ENCODE measurements around the gene MSLN.

DNA sequence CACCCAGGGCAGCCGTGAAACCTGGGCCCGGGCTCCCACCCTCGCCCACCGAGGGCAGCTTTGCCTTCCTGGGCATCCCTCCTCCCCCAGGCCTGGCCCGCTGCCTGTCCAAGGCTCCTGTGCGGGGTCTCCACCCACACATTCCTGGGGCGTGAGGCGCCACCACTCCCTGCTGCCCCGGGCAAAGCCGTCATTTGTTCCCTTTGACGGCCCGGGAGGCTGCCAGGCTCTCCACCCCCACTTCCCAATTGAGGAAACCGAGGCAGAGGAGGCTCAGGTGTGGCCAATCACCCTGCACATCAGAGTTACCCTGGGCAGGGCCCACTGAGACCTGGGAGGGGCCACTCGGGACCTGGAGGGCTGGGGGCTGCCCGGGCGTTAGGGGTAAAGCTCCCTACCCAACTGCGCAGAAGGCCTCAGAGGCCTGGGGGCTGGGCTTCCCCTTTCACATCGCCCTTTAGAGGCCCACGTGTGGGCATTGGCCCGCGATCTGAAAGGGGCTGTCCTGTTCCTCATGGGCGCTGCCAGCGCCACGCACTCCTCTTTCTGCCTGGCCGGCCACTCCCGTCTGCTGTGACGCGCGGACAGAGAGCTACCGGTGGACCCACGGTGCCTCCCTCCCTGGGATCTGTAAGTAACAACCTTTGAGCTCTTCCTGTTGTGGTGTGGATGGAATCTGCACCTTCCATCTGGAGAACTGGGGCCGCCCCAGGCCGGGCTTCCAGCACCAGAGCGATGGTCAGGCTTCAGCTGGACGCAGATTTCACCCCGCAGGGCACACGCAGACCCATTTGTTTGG lies at the start of gene MSLN:
- TF ChIP-seq, protein P1, sequence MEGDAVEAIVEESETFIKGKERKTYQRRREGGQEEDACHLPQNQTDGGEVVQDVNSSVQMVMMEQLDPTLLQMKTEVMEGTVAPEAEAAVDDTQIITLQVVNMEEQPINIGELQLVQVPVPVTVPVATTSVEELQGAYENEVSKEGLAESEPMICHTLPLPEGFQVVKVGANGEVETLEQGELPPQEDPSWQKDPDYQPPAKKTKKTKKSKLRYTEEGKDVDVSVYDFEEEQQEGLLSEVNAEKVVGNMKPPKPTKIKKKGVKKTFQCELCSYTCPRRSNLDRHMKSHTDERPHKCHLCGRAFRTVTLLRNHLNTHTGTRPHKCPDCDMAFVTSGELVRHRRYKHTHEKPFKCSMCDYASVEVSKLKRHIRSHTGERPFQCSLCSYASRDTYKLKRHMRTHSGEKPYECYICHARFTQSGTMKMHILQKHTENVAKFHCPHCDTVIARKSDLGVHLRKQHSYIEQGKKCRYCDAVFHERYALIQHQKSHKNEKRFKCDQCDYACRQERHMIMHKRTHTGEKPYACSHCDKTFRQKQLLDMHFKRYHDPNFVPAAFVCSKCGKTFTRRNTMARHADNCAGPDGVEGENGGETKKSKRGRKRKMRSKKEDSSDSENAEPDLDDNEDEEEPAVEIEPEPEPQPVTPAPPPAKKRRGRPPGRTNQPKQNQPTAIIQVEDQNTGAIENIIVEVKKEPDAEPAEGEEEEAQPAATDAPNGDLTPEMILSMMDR (IDR thresholded peaks at IDR 0.05), result no peak
- TF ChIP-seq POLR2AphosphoS5 (IDR thresholded peaks at IDR 0.05) (no peak), POLR2A (IDR thresholded peaks at IDR 0.05) (no peak)
